WTC11 (cell line): ENCODE results near the gene TMEM134. TPM values are rescaled to one million over a fixed set of nuclear protein-coding genes. Genes with fewer than 3 reads are reported as not detected.

Experiments
- ATAC-seq: fragments of 200-7000 bp; cut with Tn5 transposase; 2 replicates; pipeline ENCODE4 v1.10.0; 2021; ENCODE audit warnings: mild to moderate bottlenecking, moderate library complexity
- CTCF ChIA-PET: fragments of 300-600 bp; sonication (Branson Sonifier 250); formaldehyde crosslinking; loops from one replicate; lab custom pipeline; 2021; ENCODE audit warnings: antibody characterized with exemption; lab: Charles Lee
- POLR2A ChIA-PET: fragments of 350-600 bp; sonication (Branson Sonifier 250); formaldehyde crosslinking; loops from one replicate; lab custom pipeline; 2021; ENCODE audit warnings: antibody characterized with exemption; lab: Charles Lee
- DNase-seq: peaks from one replicate; pipeline ENCODE4 v3.0.0; 2021; ENCODE audit warnings: low spot score
- H3K27ac Mint-ChIP-seq: 2 replicates; pipeline ENCODE4 v1.8.0; 2021; ENCODE audit warnings: mixed read lengths
- H3K27me3 Mint-ChIP-seq: 2 replicates; pipeline ENCODE4 v1.8.0; 2021; ENCODE audit warnings: low read depth, mild to moderate bottlenecking, moderate library complexity, mixed read lengths
- H3K36me3 Mint-ChIP-seq: 2 replicates; pipeline ENCODE4 v1.8.0; 2021; ENCODE audit warnings: mixed read lengths
- H3K4me1 Mint-ChIP-seq: 2 replicates; pipeline ENCODE4 v1.8.0; 2022; ENCODE audit warnings: mixed read lengths
- H3K4me3 Mint-ChIP-seq: 2 replicates; pipeline ENCODE4 v1.8.0; 2021; ENCODE audit warnings: mild to moderate bottlenecking, moderate library complexity, mixed read lengths
- H3K9me3 Mint-ChIP-seq: 2 replicates; pipeline ENCODE4 v1.8.0; 2021; ENCODE audit warnings: mixed read lengths
- CBFB ChIP-seq: sonication (generic); formaldehyde crosslinking; IDR thresholded peaks from 2 replicates; pipeline ENCODE4 v1.8.1; 2022; ENCODE audit warnings: mild to moderate bottlenecking, low read depth, missing genetic modification reagents
- EMX1 ChIP-seq: fragments of 250-450 bp; sonication (Bioruptor Pico); IDR thresholded peaks from 2 replicates; pipeline ENCODE4 v1.8.0; 2021; ENCODE audit warnings: mild to moderate bottlenecking
- GRHL2 ChIP-seq: fragments of 250-450 bp; sonication (Bioruptor Pico); IDR thresholded peaks from 2 replicates; pipeline ENCODE4 v1.8.0; 2022; ENCODE audit warnings: mild to moderate bottlenecking, moderate library complexity; ENCODE audit not compliant: insufficient replicate concordance, severe bottlenecking
- NR2C2 ChIP-seq: sonication (generic); formaldehyde crosslinking; IDR thresholded peaks from 2 replicates; pipeline ENCODE4 v1.8.0; 2022; ENCODE audit warnings: mild to moderate bottlenecking, missing genetic modification reagents
- ZNF671 ChIP-seq: fragments of 250-450 bp; sonication (Bioruptor Pico); IDR thresholded peaks from 2 replicates; pipeline ENCODE4 v1.8.0; 2021; ENCODE audit warnings: mild to moderate bottlenecking
- total RNA-seq: library from RNA; stranded (reverse); gene quantifications from 3 replicates; pipeline ENCODE4 v1.2.3, GENCODE V29; 2021
- TF ChIP-seq, protein P1 (sequence below): fragments of 250-450 bp; sonication (Bioruptor Pico); IDR thresholded peaks from 2 replicates; pipeline ENCODE4 v1.9.0; 2021; ENCODE audit warnings: mild to moderate bottlenecking, borderline replicate concordance
- TF ChIP-seq, protein P2 (sequence below): sonication (generic); formaldehyde crosslinking; IDR thresholded peaks from 2 replicates; pipeline ENCODE4 v1.8.1; 2023; ENCODE audit warnings: mild to moderate bottlenecking, missing genetic modification reagents, borderline replicate concordance
- TF ChIP-seq, protein P3 (sequence below): sonication (generic); formaldehyde crosslinking; IDR thresholded peaks from 2 replicates; pipeline ENCODE4 v1.8.0; 2022; ENCODE audit warnings: mild to moderate bottlenecking, missing genetic modification reagents
- TF ChIP-seq, protein P4 (sequence below): sonication (generic); formaldehyde crosslinking; IDR thresholded peaks from 2 replicates; pipeline ENCODE4 v1.8.0; 2023; ENCODE audit warnings: missing genetic modification reagents, mild to moderate bottlenecking, borderline replicate concordance

Gene TMEM134
- total RNA-seq, 1 experiment from 2014 or later = 55.6 TPM

GRCh38 chr11:67469508-67469811, 409 bp upstream of the TMEM134 start:
- POLR2A ChIA-PET = interaction anchor here (0.8 to 1.5 kb wide), 3 partner anchors 24 to 49 kb away, joined by 3 to 4 read pairs (median 3); no protein-coding TSS in a partner anchor
- DNase-seq = no peak
- H3K27me3 Mint-ChIP-seq = peaks cover 17% of the 10 kb centered on the region

DNA sequence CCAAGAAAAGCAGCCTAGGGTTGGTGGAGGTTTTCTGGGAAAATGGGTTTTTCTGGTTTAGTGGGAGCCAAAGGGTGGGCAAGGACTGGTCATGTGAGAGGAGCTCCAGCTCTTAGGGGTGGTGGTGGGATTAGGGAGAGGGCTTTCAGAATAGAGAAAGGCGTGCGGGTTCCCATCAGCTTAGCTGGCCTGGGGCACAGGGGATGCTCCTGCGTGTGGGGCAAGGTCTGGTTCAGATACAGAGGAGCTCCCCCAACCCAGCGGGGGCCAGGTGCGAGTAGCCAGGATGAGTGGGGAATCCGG, 644 bp downstream of the TMEM134 start:
- CTCF ChIA-PET = interaction anchor here (0.6 to 2.8 kb wide), 18 partner anchors 8 to 146 kb away, joined by 3 to 28 read pairs (median 4); partner anchors contain the start of genes CLCF1, PITPNM1, POLD4 and PPP1CA
- no peak for ATAC-seq

More at GRCh38 chr11:67469508-67469811, 409 bp upstream of the TMEM134 start:
- ATAC-seq = no peak
- CTCF ChIA-PET = interaction anchor here (1.4 to 2.8 kb wide), 6 partner anchors 68 to 145 kb away, joined by 3 to 28 read pairs (median 4); partner anchors contain the start of genes CLCF1, POLD4 and PPP1CA
- Mint-ChIP-seq H3K9me3 (no peaks in the 10 kb centered on the region), H3K36me3 (no peaks in the 10 kb centered on the region), H3K4me1 (peaks cover 23% of the 10 kb centered on the region), H3K4me3 (peak overlapping the region; percentile 66), H3K27ac (no peak overlapping the region)
- TF ChIP-seq NR2C2 = no peak
- TF ChIP-seq, protein P1, sequence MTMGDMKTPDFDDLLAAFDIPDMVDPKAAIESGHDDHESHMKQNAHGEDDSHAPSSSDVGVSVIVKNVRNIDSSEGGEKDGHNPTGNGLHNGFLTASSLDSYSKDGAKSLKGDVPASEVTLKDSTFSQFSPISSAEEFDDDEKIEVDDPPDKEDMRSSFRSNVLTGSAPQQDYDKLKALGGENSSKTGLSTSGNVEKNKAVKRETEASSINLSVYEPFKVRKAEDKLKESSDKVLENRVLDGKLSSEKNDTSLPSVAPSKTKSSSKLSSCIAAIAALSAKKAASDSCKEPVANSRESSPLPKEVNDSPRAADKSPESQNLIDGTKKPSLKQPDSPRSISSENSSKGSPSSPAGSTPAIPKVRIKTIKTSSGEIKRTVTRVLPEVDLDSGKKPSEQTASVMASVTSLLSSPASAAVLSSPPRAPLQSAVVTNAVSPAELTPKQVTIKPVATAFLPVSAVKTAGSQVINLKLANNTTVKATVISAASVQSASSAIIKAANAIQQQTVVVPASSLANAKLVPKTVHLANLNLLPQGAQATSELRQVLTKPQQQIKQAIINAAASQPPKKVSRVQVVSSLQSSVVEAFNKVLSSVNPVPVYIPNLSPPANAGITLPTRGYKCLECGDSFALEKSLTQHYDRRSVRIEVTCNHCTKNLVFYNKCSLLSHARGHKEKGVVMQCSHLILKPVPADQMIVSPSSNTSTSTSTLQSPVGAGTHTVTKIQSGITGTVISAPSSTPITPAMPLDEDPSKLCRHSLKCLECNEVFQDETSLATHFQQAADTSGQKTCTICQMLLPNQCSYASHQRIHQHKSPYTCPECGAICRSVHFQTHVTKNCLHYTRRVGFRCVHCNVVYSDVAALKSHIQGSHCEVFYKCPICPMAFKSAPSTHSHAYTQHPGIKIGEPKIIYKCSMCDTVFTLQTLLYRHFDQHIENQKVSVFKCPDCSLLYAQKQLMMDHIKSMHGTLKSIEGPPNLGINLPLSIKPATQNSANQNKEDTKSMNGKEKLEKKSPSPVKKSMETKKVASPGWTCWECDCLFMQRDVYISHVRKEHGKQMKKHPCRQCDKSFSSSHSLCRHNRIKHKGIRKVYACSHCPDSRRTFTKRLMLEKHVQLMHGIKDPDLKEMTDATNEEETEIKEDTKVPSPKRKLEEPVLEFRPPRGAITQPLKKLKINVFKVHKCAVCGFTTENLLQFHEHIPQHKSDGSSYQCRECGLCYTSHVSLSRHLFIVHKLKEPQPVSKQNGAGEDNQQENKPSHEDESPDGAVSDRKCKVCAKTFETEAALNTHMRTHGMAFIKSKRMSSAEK (CRISPR knock-in tag) = 0 out of 2 replicates have a peak, but pooled peaks have one; percentile 59

GRCh38 chr11:67468056-67468455, 995 bp downstream of the TMEM134 start:
- no peak for TF ChIP-seq GRHL2 (CRISPR knock-in tag)
- no peak for TF ChIP-seq EMX1
- TF ChIP-seq, protein P2, sequence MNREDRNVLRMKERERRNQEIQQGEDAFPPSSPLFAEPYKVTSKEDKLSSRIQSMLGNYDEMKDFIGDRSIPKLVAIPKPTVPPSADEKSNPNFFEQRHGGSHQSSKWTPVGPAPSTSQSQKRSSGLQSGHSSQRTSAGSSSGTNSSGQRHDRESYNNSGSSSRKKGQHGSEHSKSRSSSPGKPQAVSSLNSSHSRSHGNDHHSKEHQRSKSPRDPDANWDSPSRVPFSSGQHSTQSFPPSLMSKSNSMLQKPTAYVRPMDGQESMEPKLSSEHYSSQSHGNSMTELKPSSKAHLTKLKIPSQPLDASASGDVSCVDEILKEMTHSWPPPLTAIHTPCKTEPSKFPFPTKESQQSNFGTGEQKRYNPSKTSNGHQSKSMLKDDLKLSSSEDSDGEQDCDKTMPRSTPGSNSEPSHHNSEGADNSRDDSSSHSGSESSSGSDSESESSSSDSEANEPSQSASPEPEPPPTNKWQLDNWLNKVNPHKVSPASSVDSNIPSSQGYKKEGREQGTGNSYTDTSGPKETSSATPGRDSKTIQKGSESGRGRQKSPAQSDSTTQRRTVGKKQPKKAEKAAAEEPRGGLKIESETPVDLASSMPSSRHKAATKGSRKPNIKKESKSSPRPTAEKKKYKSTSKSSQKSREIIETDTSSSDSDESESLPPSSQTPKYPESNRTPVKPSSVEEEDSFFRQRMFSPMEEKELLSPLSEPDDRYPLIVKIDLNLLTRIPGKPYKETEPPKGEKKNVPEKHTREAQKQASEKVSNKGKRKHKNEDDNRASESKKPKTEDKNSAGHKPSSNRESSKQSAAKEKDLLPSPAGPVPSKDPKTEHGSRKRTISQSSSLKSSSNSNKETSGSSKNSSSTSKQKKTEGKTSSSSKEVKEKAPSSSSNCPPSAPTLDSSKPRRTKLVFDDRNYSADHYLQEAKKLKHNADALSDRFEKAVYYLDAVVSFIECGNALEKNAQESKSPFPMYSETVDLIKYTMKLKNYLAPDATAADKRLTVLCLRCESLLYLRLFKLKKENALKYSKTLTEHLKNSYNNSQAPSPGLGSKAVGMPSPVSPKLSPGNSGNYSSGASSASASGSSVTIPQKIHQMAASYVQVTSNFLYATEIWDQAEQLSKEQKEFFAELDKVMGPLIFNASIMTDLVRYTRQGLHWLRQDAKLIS (CRISPR knock-in tag) = no peak
- no peak for TF ChIP-seq ZNF671 (CRISPR knock-in tag)
- POLR2A ChIA-PET = interaction anchor here (0.8 to 1.7 kb wide), 9 partner anchors 9 to 163 kb away, joined by 3 to 8 read pairs (median 3); partner anchors contain the start of genes AIP, CORO1B, PPP1CA and RPS6KB2
- DNase-seq = no peak
- Mint-ChIP-seq H3K27ac (0 out of 2 replicates have a peak overlapping the region, but pooled peaks have one; percentile 42), H3K36me3 (no peaks in the 10 kb centered on the region), H3K9me3 (no peaks in the 10 kb centered on the region), H3K4me3 (peak overlapping the region; percentile 87), H3K4me1 (peaks cover 23% of the 10 kb centered on the region), H3K27me3 (peaks cover 12% of the 10 kb centered on the region)
- no peak for ATAC-seq
- CTCF ChIA-PET = interaction anchor here (0.6 to 2.8 kb wide), 16 partner anchors 7 to 146 kb away, joined by 3 to 28 read pairs (median 4); partner anchors contain the start of genes CLCF1, PITPNM1, POLD4 and PPP1CA

More for the DNA sequence above, 644 bp downstream of the TMEM134 start:
- Mint-ChIP-seq H3K27ac (0 out of 2 replicates have a peak overlapping the region, but pooled peaks have one; percentile 42), H3K4me3 (peak overlapping the region; percentile 87), H3K36me3 (no peaks in the 10 kb centered on the region), H3K9me3 (no peaks in the 10 kb centered on the region), H3K27me3 (peaks cover 12% of the 10 kb centered on the region), H3K4me1 (peaks cover 23% of the 10 kb centered on the region)
- TF ChIP-seq CBFB (CRISPR knock-in tag) = no peak
- TF ChIP-seq, protein P3, sequence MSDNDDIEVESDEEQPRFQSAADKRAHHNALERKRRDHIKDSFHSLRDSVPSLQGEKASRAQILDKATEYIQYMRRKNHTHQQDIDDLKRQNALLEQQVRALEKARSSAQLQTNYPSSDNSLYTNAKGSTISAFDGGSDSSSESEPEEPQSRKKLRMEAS (CRISPR knock-in tag) = peak; percentile 42; the same call in 1 of the 2 replicates
- TF ChIP-seq, protein P4, sequence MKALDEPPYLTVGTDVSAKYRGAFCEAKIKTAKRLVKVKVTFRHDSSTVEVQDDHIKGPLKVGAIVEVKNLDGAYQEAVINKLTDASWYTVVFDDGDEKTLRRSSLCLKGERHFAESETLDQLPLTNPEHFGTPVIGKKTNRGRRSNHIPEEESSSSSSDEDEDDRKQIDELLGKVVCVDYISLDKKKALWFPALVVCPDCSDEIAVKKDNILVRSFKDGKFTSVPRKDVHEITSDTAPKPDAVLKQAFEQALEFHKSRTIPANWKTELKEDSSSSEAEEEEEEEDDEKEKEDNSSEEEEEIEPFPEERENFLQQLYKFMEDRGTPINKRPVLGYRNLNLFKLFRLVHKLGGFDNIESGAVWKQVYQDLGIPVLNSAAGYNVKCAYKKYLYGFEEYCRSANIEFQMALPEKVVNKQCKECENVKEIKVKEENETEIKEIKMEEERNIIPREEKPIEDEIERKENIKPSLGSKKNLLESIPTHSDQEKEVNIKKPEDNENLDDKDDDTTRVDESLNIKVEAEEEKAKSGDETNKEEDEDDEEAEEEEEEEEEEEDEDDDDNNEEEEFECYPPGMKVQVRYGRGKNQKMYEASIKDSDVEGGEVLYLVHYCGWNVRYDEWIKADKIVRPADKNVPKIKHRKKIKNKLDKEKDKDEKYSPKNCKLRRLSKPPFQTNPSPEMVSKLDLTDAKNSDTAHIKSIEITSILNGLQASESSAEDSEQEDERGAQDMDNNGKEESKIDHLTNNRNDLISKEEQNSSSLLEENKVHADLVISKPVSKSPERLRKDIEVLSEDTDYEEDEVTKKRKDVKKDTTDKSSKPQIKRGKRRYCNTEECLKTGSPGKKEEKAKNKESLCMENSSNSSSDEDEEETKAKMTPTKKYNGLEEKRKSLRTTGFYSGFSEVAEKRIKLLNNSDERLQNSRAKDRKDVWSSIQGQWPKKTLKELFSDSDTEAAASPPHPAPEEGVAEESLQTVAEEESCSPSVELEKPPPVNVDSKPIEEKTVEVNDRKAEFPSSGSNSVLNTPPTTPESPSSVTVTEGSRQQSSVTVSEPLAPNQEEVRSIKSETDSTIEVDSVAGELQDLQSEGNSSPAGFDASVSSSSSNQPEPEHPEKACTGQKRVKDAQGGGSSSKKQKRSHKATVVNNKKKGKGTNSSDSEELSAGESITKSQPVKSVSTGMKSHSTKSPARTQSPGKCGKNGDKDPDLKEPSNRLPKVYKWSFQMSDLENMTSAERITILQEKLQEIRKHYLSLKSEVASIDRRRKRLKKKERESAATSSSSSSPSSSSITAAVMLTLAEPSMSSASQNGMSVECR = 0 out of 2 replicates have a peak, but pooled peaks have one; percentile 13
- DNase-seq = no peak
- POLR2A ChIA-PET = interaction anchor here (0.6 to 1.7 kb wide), 9 partner anchors 9 to 115 kb away, joined by 3 to 8 read pairs (median 3); partner anchors contain the start of genes AIP, CORO1B, PPP1CA and PTPRCAP
